ENCODE results near the gene POLR1A.

DNA sequence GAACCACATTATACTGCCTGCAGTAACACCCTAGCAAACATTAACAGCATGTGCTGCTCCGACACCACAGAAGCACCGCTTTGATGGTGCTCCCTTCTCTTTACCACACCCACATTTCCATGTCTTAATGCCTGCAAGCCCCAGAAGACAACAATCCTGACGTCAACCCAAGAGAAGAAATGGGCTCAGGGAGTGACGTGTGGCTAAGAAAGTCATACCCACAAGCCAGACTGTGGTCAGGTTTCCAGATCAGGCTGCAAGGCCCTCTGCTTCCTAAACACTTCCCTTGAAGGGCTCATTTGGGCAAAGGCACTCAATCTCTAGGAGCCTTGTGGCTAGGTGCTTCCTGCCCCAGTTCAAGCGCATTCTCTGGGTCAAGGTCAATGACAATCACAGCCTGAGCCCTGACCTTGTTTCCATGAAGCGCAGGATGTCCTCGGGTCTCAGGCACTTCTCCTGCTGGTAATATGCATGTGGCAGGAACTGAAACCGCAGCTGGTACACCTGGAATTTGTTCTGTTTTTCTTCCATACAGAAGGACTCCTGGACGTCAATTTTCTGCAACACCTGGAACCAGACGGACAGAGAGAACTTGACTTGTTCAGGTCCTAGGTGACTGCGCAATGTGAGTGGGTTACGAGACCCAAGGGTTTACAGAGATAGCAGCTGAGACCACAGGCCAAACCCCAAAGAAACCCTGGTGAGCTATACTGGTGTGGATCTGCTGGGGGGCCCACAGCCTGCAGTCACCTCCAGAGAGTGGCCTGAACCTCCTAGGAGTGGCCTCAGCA is 67.2 kb downstream of the POLR1A start:
- TF ChIP-seq CTCF (IDR thresholded peaks at IDR 0.05) = no peak
- TF ChIP-seq POLR2A (IDR thresholded peaks at IDR 0.05) = no peak
